H9 (cell line): ENCODE results near the gene FAM228A. TPM values are rescaled to one million over a fixed set of nuclear protein-coding genes. Genes with fewer than 3 reads are reported as not detected.

Experiments
- DNase-seq: peaks from one replicate; pipeline ENCODE4 v3.0.0-alpha.2; 2017
- H2AFZ ChIP-seq: one replicate; pipeline ENCODE4 v1.6.1; 2013; ENCODE audit warnings: mild to moderate bottlenecking, low read length, control low read depth, moderate library complexity
- H2AK5ac ChIP-seq: 2 replicates; pipeline ENCODE4 v1.6.1; 2013; ENCODE audit warnings: low read length, control low read depth, mixed read lengths; ENCODE audit not compliant: insufficient read length
- H2BK120ac ChIP-seq: one replicate; pipeline ENCODE4 v1.6.1; 2013; ENCODE audit warnings: low read depth, mild to moderate bottlenecking, low read length, control low read depth, inconsistent platforms; ENCODE audit not compliant: poor library complexity, severe bottlenecking
- H2BK12ac ChIP-seq: 2 replicates; pipeline ENCODE4 v1.6.1; 2013; ENCODE audit warnings: low read length, control low read depth, mixed read lengths, low read depth; ENCODE audit not compliant: insufficient read length
- H2BK15ac ChIP-seq: 2 replicates; pipeline ENCODE4 v1.6.1; 2013; ENCODE audit warnings: low read depth, low read length, control low read depth
- H2BK20ac ChIP-seq: one replicate; pipeline ENCODE4 v1.6.1; 2013; ENCODE audit warnings: low read depth, mild to moderate bottlenecking, low read length, control low read depth, inconsistent platforms; ENCODE audit not compliant: poor library complexity, severe bottlenecking
- H2BK5ac ChIP-seq: 2 replicates; pipeline ENCODE4 v1.6.1; 2013; ENCODE audit warnings: low read length, control low read depth, mixed read lengths; ENCODE audit not compliant: insufficient read length
- H3K14ac ChIP-seq: 2 replicates; pipeline ENCODE4 v1.6.1; 2013; ENCODE audit warnings: low read length, control low read depth; ENCODE audit not compliant: insufficient read depth
- H3K18ac ChIP-seq: 2 replicates; pipeline ENCODE4 v1.6.1; 2013; ENCODE audit warnings: low read depth, mild to moderate bottlenecking, mixed read lengths, low read length, control low read depth; ENCODE audit not compliant: insufficient read length
- H3K23ac ChIP-seq: 2 replicates; pipeline ENCODE4 v1.6.1; 2013; ENCODE audit warnings: low read length, control low read depth, mixed read lengths, low read depth; ENCODE audit not compliant: insufficient read length
- H3K23me2 ChIP-seq: 2 replicates; pipeline ENCODE4 v1.6.1; 2013; ENCODE audit warnings: low read depth, mild to moderate bottlenecking, mixed read lengths, low read length, control low read depth; ENCODE audit not compliant: insufficient read length, poor library complexity, severe bottlenecking
- H3K27ac ChIP-seq: 2 replicates; pipeline ENCODE4 v1.5.1; 2013; ENCODE audit warnings: low read length, control low read depth, mixed read lengths, low read depth; ENCODE audit not compliant: insufficient read length
- H3K27me3 ChIP-seq: 2 replicates; pipeline ENCODE4 v1.6.1; 2013; ENCODE audit warnings: low read length, control low read depth, inconsistent platforms; ENCODE audit not compliant: insufficient read depth
- H3K4ac ChIP-seq: 2 replicates; pipeline ENCODE4 v1.6.1; 2013; ENCODE audit warnings: low read depth, mild to moderate bottlenecking, control low read depth, inconsistent platforms, low read length, moderate library complexity
- H3K4me1 ChIP-seq: 2 replicates; pipeline ENCODE4 v1.6.1; 2013; ENCODE audit warnings: low read length, control low read depth, inconsistent platforms; ENCODE audit not compliant: insufficient read depth
- H3K4me2 ChIP-seq: 2 replicates; pipeline ENCODE4 v1.6.1; 2013; ENCODE audit warnings: low read length, control low read depth, mixed read lengths; ENCODE audit not compliant: insufficient read length, insufficient read depth
- H3K56ac ChIP-seq: 2 replicates; pipeline ENCODE4 v1.6.1; 2013; ENCODE audit warnings: low read depth, mild to moderate bottlenecking, mixed read lengths, low read length, control low read depth; ENCODE audit not compliant: insufficient read length
- H3K79me1 ChIP-seq: 2 replicates; pipeline ENCODE4 v1.6.1; 2013; ENCODE audit warnings: low read depth, mild to moderate bottlenecking, moderate library complexity, low read length, control low read depth, inconsistent platforms; ENCODE audit not compliant: insufficient read depth, poor library complexity, severe bottlenecking
- H3K79me2 ChIP-seq: 2 replicates; pipeline ENCODE4 v1.6.1; 2013; ENCODE audit warnings: low read length, control low read depth, inconsistent platforms; ENCODE audit not compliant: insufficient read depth
- H3K9ac ChIP-seq: 2 replicates; pipeline ENCODE4 v1.6.1; 2013; ENCODE audit warnings: low read length, control low read depth, mixed read lengths; ENCODE audit not compliant: insufficient read length; ENCODE audit errors: extremely low read depth
- H3K9me3 ChIP-seq: one replicate; pipeline ENCODE4 v1.6.1; 2013; ENCODE audit warnings: low read depth, low read length, inconsistent platforms; ENCODE audit not compliant: control insufficient read depth
- H3T11ph ChIP-seq: one replicate; pipeline ENCODE4 v1.6.1; 2013; ENCODE audit warnings: mild to moderate bottlenecking, low read length, control low read depth, inconsistent platforms
- H4K20me1 ChIP-seq: one replicate; pipeline ENCODE4 v1.6.1; 2013; ENCODE audit not compliant: control insufficient read depth, insufficient read length, insufficient read depth
- H4K5ac ChIP-seq: 2 replicates; pipeline ENCODE4 v1.6.1; 2013; ENCODE audit warnings: low read depth, mild to moderate bottlenecking, mixed read lengths, low read length, control low read depth; ENCODE audit not compliant: insufficient read length
- H4K8ac ChIP-seq: replicated peaks from 2 replicates; pipeline ENCODE4 v1.6.1; 2013; ENCODE audit warnings: low read length, control low read depth, mixed read lengths, low read depth; ENCODE audit not compliant: insufficient read length
- H4K91ac ChIP-seq: 2 replicates; pipeline ENCODE4 v1.6.1; 2013; ENCODE audit warnings: low read depth, mild to moderate bottlenecking, moderate library complexity, mixed read lengths, low read length, control low read depth; ENCODE audit not compliant: insufficient read length
- H3K27ac Mint-ChIP-seq, 3 experiments: 2 replicates in 2 of 3; 3 replicates in 1 of 3; pipeline ENCODE4 v1.8.0; 2020 to 2021; ENCODE audit warnings: mixed read lengths in 3 of 3, mild to moderate bottlenecking in 1 of 3, moderate library complexity in 1 of 3
- H3K27me3 Mint-ChIP-seq: 2 replicates; pipeline ENCODE4 v1.8.0; 2021; ENCODE audit warnings: low read depth, mild to moderate bottlenecking, moderate library complexity, mixed read lengths
- H3K36me3 Mint-ChIP-seq, 3 experiments: 2 replicates in 2 of 3; 3 replicates in 1 of 3; pipeline ENCODE4 v1.8.0; 2020 to 2021; ENCODE audit warnings: low read depth in 3 of 3, mixed read lengths in 3 of 3; ENCODE audit not compliant: insufficient read depth in 1 of 3
- H3K4me1 Mint-ChIP-seq, 2 experiments: 2 replicates each; pipeline ENCODE4 v1.8.0; 2020; ENCODE audit warnings: mixed read lengths in 2 of 2
- H3K4me3 Mint-ChIP-seq, 2 experiments: 2 replicates in 1 of 2; 3 replicates in 1 of 2; pipeline ENCODE4 v1.8.0; 2020 to 2021; ENCODE audit warnings: mild to moderate bottlenecking in 2 of 2, mixed read lengths in 2 of 2, moderate library complexity in 1 of 2
- H3K9me3 Mint-ChIP-seq, 2 experiments: 2 replicates in 1 of 2; 3 replicates in 1 of 2; pipeline ENCODE4 v1.8.0; 2020; ENCODE audit warnings: mild to moderate bottlenecking in 2 of 2, mixed read lengths in 2 of 2, moderate library complexity in 1 of 2
- WGBS: extraction: QIAGEN DNeasy Blood & Tissue Kit; methylation state at CpG from one replicate; pipeline ENCODE4 v1.1.7; 2013; ENCODE audit warnings: missing lambda C conversion rate, low lambda C conversion rate, mixed read lengths; ENCODE audit not compliant: insufficient read length; ENCODE audit errors: extremely low coverage; 5-methylcytosine and 5-hydroxymethylcytosine counted together
- total RNA-seq: library from RNA; stranded (reverse); gene quantifications from 2 replicates; pipeline ENCODE4 v1.2.1, GENCODE V29; 2021
- TF ChIP-seq, protein P1 (sequence below): fragments of 200-600 bp; sonication (generic); conservative IDR thresholded peaks from 3 replicates; pipeline ENCODE4 v1.8.0; 2021; ENCODE audit warnings: antibody characterized with exemption, mild to moderate bottlenecking

Gene FAM228A
- total RNA-seq, 1 experiment from 2014 or later = not detected

- H3K27ac Mint-ChIP-seq = peak overlapping the region in 1 of 3 experiments; percentile 81; a peak in 2 of 7 replicates
Observed at GRCh38 chr2:24209389-24210105, 34.7 kb downstream of the FAM228A start.

More at GRCh38 chr2:24209389-24210105, 34.7 kb downstream of the FAM228A start:
- H4K8ac ChIP-seq = no peak overlapping the region
- Mint-ChIP-seq H3K36me3 (peaks cover 0 to 3% (median 0%) of the 10 kb centered on the region in 3 experiments; a peak in 3 of 7 replicates), H3K4me3 (no peak overlapping the region), H3K4me1 (peaks cover 2 to 8% of the 10 kb centered on the region in 2 experiments; a peak in 2 of 4 replicates), H3K9me3 (no peaks in the 10 kb centered on the region; a peak in 1 of 5 replicates), H3K27me3 (no peaks in the 10 kb centered on the region; the same call in 1 of the 2 replicates)
- no peak overlapping the region for H3K56ac ChIP-seq
- TF ChIP-seq, protein P1, sequence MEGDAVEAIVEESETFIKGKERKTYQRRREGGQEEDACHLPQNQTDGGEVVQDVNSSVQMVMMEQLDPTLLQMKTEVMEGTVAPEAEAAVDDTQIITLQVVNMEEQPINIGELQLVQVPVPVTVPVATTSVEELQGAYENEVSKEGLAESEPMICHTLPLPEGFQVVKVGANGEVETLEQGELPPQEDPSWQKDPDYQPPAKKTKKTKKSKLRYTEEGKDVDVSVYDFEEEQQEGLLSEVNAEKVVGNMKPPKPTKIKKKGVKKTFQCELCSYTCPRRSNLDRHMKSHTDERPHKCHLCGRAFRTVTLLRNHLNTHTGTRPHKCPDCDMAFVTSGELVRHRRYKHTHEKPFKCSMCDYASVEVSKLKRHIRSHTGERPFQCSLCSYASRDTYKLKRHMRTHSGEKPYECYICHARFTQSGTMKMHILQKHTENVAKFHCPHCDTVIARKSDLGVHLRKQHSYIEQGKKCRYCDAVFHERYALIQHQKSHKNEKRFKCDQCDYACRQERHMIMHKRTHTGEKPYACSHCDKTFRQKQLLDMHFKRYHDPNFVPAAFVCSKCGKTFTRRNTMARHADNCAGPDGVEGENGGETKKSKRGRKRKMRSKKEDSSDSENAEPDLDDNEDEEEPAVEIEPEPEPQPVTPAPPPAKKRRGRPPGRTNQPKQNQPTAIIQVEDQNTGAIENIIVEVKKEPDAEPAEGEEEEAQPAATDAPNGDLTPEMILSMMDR = no peak
- H3K79me2 ChIP-seq = no peaks in the 10 kb centered on the region
- WGBS = no CpG with 5 or more reads among the region's 17 CpGs
- no peak overlapping the region for H4K5ac ChIP-seq
- no peak overlapping the region for H2BK20ac ChIP-seq
- H3K23me2 ChIP-seq = no peaks in the 10 kb centered on the region
- no peak overlapping the region for H3K18ac ChIP-seq
- no peak overlapping the region for H3K9ac ChIP-seq
- H4K20me1 ChIP-seq = no peaks in the 10 kb centered on the region
- H2BK12ac ChIP-seq = no peak overlapping the region
- H2BK120ac ChIP-seq = no peak overlapping the region
- H3K79me1 ChIP-seq = no peaks in the 10 kb centered on the region
- H3K9me3 ChIP-seq = no peaks in the 10 kb centered on the region
- no peak overlapping the region for H3K27ac ChIP-seq
- H3T11ph ChIP-seq = no peak overlapping the region
- H3K27me3 ChIP-seq = no peaks in the 10 kb centered on the region
- no peaks in the 10 kb centered on the region for H3K4me1 ChIP-seq
- H3K23ac ChIP-seq = no peak overlapping the region
- H2AK5ac ChIP-seq = no peak overlapping the region
- no peak overlapping the region for H2BK5ac ChIP-seq
- H2BK15ac ChIP-seq = no peak overlapping the region
- H3K4ac ChIP-seq = no peak overlapping the region
- no peak overlapping the region for H3K4me2 ChIP-seq
- no peak for DNase-seq
- no peak overlapping the region for H4K91ac ChIP-seq
- H3K14ac ChIP-seq = no peak overlapping the region
- no peak overlapping the region for H2AFZ ChIP-seq
